HG02588 (cell line): ENCODE measurements around the gene KHSRP.
"Not testable (repeated sequence)": the region's sequence is repeated elsewhere in the genome, so short reads cannot be mapped to it uniquely, and the experiment has no call there.

Source experiments
- ATAC-seq: cut with Tn5 transposase; IDR thresholded peaks from one replicate; pipeline ENCODE4 v1.9.1; 2021; ENCODE audit warnings: mild to moderate bottlenecking, moderate library complexity; ENCODE audit not compliant: unreplicated experiment

Gene KHSRP

DNA sequence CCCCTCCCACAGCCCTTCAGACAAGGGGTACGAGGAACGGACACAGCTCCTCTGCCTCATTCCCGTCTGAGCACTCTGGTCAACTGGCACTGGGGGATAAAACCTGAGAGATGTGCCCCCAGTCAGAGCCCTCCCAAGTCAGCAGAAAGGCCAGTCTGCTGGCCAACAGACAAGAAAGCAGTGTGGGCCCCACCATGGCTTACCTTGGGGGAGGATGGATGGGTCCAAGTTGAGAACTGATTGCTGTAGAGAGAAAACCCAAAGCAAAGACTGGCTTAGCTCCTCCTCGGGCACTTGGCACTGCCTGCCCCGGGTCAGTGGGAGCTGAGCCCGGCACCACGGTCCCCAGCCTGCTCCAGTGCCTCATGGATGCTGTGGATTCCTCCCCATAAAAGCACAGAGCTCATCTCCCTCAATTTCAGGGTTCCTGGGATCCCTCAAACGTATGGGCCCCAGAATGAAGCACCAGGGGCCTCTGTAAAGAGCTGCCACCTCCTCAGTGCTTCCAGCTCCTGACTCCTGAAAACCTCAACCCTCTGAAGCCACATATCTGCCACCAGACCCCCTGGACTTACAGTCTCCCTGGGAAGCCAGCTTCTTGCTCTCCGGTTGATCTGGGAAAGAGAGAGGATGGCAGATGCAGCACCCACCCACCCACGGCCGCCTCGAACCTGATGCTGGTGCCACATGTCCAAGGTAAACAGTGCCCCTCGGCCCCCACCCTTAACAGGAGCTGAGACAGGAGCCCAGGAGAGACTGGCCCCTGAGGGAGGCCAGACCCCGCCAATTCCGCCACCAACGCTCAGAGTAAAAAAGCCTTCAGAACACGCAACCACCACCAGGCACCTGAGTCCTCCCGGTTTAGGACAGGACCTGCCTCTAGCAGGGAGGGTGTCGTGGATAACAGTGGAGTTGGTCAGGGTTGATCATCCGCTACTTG is 3.3 kb downstream of the KHSRP start:
- ATAC-seq = no peak

DNA sequence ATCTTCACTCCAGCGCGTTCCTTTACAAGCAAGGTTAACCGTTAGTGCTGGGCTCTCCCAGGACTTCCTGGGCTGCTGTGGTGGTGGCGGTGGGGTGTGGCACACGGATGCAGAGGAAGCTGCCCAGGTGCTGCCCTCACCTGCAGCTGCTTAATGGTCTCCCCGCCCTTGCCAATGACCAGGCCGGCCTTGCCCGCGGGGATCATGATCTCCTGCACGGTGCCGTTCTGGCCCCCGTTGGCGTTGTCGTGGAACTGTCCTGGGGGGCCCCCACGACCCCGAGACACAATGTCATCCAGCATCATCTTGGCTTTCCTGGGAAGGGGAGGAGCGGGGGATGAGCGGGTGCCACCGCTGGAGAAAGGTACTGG is 6.1 kb downstream of the KHSRP start:
- ATAC-seq = no peak

DNA sequence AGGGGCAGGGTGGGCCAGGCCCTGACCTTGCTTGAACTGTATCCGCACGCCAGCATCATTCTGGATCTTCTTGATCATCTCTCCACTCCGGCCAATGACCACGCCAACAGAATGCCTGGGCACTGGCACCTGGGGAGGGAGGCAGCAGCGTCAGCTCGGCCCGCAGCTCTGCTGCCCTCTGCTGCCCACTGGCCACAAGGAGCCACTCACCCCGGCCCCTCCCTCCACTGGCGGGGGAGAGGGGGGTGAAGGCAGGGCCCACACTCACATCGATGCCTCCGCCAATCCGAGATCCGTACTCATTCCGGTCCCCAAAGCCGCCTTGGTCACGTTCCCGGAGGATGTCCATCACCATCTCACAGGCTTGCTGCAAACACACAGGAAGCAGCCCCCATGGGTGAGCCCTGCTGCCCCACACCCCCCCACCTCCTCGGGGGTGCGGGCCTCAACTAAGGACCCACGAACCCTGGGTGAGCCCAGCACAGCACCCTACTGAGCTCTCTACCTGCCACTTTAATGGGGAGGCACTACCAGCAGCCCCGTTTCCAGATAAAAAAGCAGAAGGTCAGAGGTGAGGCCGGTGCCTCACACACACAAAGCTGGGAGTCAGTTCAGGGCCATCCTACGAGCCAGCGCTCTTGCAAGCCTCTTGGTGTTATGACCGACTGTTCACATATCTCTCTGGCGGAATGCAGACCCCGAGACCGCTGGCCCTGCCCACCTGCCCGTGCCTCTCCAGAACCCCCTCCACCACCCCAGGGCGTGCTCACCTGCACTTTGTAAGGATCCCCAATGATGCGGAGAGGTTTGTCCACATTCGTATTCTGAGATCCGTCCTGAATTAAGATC is 6.7 kb downstream of the KHSRP start:
- ATAC-seq = no peak

DNA sequence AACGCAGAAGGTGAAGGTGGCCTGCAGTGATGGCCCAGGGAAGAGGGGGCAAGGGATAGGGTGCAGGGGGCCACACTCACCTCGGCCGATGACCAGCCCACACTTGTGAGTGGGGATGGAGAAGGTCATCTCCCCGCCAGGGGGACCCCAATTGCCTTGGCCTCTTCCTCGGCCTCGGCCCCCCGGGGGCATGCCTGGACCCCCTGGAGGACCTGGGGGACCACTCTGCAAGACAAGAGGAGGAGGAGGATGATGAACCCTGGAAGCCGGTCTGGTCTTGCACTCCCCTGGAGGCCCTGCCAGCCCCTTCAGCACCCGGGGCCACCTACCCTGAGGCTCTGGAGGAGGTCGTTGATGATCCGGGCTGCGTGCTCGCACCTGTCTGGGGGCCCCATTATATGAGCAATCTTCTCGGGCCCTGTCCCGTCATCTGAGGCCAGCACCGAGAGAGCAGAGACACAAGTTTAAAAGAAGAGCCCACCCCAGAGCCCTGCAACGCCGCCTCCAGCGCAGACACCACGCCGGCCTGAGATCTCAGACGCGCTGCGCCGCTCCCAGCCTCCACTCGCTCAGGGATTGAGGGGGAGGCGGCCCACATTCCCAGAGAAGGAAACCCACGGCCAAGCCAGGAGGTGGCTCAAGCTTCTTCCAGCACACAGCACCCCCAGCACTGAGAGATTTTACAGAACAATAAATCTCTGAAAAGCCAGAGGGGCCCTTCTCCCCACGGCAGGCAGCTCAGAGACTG is 7.8 kb downstream of the KHSRP start:
- no peak for ATAC-seq

DNA sequence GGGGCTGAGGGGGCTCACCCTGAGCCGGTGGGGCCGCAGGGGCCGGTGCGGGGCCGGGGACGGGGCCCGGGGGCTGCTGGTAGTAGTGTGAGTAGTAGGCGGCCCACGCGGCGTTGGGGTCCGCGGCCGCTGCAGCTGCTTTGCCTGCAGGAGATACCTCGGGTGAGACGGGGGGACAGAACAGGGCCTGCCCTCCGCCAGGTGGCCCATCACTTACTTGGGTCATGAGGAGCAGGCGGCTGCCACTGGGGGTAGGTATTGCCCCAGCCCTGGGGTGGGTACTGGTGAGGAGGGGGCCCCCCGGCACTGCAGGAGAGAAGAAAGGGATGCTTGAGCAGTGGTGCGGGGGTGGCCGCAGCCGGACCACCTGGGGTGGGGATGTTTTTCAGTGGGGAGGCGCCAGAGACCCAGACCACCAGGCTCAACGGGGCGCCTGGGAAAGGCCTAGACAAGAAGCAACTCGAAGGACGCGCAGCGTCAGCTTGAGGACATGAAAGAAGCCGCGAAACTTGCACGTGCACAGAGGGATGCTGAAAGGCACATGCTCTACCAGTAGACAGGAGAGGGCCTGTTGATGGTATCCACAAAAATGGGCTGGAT is 8.9 kb downstream of the KHSRP start:
- ATAC-seq = no peak

DNA sequence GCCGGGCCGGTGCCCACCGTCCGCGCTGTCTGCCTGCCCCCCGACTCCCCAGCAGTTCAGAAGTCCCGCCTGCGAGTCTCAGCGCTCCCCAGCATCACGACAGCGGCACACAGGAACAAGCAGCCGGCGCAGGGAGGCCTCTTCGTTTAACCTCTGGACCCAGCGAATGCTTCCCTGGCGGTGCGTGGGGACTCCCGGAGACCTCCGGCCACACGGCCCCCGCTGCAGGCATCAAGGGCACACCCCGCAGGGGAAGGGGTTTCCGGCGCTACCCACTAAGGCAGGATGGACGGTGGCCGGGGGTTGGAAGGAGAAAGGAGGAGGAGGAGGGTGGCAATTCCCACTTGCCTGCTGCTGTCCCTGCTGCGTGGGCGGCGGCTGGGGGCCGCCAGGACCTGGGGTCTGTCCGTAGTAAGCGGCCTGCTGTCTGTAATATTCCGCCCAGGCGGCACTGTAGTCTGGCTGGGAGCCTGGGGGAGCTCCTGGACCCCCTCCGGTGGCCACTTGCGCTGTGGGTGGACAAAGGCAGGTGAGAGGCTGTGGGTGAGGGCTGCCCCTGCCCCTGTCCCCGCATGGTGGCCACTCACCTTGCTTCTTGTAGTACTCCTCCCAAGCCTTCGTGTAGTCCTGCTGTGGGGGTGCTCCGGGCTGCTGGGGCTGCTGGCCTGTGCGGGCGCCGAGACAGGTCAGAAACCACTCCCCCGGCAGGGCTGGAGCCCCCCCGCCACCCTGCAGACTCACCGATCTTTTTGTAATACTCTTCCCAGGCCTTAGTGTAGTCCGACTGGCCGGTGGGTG is 9.6 kb downstream of the KHSRP start:
- ATAC-seq = no peak

DNA sequence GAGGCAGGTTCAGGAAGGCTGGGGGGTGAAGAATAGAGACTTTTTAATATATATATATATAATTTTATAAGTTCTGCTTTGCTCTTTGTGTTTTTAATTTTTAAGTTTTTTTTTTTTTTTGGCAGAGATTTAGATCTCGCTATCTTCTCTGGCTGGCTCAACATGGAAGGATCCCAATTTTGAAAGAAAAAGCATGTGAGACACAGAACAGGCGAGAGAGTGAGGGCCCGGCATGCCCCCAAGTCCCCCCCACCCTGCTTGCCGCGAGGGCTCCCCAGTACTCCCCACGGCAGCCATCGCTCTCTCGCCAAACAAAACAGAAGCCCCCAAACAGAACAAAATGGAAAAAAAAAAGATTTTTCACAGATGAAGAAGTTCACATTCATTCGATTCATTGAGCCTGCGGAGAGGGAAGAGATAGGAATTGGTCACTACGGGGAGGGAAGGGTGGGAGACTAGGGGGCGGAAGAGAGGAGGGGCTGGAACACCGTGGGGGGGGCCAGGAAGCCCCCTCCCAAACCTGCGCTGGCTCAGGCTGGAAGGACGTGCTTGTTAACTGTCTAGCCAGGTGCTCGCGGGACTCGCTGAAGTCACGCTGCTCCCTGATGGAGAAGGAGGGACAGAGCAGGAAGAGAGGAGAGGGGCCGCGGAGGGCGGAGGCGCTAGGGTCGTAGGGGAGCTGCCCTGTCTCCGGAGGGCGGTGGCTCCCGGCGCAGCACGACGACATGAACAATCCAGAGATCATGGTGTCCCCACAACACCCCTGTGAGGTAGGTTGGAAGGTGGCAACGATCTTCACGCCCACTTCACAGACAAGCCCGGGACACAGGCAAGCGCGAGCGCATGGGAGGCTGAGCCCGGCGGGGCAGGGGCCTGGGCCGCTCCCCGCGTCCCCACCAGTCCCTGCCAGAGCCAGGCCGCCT is 10.6 kb downstream of the KHSRP start:
- ATAC-seq = no peak

DNA sequence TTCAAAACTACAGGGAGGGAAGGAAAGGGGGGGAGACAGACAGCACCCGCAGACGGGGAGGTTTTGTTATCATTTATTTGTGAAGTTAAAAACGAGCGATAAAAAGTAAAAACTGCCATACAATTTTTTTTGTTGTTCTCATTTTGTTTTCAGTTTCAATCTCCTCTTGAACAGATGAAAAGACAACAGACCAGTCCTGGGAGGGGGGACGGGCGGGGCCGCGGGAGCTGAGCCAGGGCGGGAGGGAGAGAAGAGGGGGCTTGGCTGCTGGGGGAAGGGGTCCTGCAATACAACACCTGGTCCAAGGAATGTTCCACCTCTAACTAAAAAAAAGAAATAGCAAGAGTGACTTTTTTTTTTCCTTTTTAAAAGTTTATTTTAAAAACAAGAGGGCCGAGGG is 11.3 kb downstream of the KHSRP start:
- ATAC-seq = no peak

DNA sequence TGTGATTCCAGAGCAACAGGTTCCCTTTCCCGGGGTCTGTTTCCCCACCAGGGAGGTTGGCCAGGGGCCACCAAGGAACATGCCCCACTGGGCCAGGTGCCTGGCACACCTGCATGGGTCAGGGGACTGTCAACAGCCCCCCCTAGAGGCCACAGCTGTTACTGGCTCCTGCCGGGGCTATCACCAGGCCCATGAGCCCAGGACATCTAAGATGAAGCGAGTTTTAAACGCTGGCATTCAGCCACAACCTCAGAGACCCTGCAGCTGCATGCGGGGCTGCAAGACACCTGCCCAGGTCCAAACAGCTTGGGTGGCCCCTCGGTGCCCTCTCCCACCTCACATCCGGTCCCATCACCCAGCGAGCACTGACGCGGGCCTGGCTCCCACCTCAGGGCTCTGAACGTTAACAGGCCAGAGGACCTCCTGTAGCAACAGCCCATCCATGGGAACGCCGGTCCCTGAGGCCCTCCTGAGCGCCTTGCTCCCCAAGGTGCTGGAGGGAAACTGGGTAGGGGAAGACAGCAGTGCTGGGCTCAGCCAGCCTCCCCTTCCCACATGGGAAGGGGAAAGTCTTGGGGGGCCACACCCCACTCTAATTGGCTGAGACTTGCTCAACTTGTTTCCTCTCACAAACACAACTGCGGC is 12.0 kb downstream of the KHSRP start:
- ATAC-seq = no peak

DNA sequence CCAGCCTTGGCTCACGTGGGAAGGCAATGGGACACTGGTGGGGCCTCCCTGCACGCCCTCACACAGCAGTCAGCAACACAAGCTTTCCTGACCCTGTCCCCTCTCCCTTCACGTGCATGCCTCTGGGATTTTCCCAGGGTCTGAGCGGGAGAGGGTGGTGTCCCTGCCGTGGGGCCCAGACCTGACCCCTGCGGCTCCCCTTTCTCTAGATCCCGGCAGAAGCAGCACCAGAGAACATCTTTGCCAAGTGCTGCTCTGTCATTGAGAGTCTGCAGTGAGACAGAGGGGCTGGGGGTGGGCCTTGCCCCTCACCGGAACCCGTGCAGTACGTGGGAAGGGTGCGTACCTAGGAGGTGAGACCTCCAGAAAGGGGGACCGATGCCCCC is 12.6 kb downstream of the KHSRP start:
- no peak for ATAC-seq

DNA sequence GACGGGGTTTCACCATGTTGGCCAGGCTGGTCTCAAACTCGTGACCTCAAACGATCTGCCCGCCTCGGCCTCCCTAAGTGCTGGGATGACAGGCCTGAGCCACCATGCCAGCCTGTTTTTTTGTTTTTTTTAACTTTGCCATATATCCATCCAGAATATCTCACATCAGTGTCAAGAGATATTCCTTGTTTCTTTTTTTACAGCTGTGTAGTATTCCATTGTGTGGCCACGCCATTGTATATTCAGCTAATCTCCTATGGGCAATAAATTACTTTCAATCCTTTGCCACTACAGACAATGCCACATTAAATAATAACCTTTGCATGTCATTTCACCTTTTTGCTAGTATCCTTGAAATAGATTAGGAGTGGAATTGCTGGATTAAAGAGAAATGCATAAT is 15.3 kb downstream of the KHSRP start:
- no peak for ATAC-seq

DNA sequence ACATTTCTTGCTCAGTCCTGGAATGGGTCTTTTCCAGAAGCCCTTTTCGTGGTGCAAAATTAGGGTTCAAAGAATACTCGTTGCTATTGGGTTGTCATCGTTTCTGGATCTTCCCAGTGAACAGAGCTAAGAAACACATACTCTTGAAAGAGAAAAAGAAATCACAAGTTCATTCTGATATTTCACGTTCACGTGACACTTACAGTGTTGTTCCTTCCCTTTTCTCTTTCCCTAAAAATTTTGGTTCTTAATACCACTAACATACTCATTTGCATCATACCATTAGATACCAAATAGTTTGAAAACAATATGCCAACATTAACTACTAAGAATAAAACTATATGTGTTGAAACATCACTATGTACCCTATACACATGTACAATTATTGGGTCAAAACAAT is 18.2 kb downstream of the KHSRP start:
- ATAC-seq = no peak

DNA sequence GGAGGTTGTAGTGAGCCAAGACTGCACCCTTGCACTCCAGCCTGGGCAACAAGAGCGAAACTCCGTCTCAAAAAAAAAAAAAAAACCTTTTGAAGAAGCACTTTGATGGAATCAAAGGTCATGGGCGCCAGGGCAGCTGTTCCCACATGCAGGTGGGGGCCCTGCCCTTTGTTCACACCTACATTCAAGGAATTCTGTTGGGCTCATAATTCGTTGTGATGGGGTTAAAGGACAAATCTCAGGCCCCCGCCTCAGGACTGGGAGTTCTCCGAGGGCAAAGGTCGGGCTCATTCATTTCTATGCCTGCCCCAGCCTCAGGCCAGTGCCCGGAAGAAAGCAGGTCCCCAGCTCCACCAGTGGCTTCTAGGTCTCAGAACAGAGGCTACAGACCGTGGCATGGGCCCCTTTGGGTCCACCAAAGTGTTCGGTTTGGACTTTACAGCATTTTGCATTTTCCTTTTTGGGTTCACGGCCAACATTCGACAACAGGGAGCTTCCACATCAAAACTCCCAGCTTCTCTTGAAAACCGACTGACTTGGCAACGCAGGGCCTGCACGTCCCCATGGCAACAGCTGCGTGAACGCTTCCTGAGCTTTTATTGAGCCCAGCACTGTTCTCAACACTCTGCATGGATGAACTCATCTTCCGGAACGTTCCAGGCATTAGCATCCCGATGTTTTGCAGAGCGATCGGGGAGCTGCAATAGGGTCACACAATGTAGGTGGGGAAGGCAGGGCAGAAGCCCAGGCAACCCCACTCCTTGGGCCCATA is 21.6 kb downstream of the KHSRP start:
- no peak for ATAC-seq

DNA sequence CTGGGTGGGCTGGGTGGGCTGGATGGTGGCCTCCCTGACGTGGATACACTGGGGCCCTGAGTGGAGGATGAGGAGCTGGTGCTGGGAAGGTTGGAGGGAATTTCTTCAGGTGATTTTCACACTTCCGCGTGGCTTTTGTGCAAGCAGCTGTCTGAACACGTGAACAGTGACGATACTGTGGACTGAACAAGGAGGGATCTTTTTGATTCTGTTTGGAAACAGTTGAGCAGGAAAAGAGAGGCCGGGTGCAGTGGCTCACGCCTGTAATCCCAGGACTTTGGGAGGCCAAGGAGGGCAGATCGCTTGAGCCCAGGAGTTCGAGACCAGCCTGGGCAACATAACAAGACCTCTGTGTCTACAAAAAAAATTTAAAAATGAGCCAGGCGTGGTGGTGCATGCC is 22.6 kb downstream of the KHSRP start:
- no peak for ATAC-seq

DNA sequence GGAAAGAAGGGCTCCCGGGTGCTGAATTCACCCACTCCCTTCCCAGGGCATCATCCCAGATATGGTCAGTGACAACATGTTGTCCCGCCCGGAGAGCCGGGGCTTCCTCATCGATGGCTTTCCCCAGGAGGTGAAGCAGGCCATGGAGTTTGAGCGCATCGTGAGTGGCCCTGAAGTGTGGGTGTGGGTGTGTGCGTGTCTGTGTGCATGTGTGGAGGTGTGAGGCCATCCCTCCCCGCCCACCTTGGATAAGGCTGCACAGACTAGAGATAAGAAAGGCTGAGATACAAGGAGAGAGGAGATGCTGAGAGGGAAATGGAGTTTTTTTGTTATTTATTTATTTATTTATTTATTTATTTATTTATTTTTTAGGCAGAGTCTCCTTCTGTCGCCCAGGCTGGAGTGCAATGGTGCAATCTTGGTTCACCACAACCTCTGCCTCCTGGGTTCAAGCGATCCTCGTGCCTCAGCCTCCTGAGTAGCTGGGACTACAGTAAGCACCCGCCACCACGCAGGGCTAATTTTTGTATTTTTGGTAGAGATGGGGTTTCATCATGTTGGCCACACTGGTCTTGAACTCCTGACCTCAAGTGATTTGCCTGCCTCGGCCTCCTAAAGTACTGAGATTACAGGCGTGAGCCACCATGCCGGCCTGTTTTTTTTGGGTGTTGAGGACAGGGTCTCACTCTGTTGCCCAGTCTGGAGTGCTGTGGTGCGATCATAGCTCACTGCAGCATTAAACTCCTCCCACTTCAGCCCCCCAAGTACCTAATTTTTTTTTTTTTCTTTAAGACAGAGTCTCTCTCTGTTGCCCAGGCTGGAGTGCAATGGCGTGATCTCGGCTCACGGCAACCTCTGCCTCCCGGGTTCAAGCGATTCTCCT is 24.3 kb downstream of the KHSRP start:
- ATAC-seq = not testable (repeated sequence)

DNA sequence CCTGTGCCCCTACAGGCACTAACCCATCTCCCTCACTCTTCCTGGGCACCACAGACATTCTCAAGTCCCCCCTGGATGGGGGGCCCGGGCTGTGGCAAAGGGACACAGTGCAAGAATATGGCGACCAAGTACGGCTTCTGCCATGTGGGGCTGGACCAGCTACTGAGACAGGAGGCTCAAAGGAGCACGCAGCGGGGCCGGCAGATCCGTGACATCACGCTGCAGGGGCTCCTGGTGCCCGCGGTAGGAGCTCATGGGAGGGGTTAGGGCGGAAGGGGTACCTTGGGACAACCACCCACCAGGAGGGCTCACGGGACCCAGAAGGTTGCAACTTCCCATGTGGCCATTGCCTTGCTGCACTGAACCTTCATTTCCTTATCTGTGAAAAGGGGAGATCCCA is 28.3 kb downstream of the KHSRP start:
- ATAC-seq = no peak

DNA sequence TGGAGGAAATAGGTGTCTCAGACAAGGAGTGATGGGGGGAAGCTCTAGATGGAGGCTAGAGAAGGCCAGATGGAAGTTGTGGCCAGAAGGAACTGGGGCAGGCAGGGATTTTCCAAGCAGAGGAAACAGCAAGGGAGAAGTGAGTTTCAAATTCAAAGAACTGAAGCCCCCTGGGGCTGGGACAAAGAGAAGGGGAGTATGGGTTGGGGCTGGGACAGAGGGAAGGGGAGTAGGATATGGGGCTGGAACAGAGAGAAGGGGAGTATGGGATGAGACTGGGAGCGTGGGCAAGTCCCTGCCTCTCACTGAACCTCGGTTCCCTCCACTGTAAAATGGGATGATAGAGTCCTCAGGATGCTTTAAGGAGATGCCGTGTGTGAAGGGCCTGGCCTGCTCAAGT is 29.8 kb downstream of the KHSRP start:
- no peak for ATAC-seq
